Middle frontal gyrus (tissue), 1 donor: ENCODE data around the gene TRPV6.

ENCODE experiments used
- DNase-seq: peaks from one replicate; pipeline ENCODE4 v3.0.0-alpha.2; 2015; ENCODE audit warnings: low spot score; ENCODE audit errors: extremely low spot score

The TRPV6 gene

GRCh38 chr7:142883571-142884285, 1.8 kb downstream of the TRPV6 start:
- DNase-seq, result no peak

- no peak for DNase-seq
Measured at GRCh38 chr7:142883145-142883544, 2.4 kb downstream of the TRPV6 start.

- DNase-seq, result no peak
Measured at GRCh38 chr7:142882338-142882678, 3.2 kb downstream of the TRPV6 start.

- DNase-seq, result no peak
Measured at GRCh38 chr7:142881586-142882337, 3.8 kb downstream of the TRPV6 start.

GRCh38 chr7:142880876-142881505, 4.6 kb downstream of the TRPV6 start:
- no peak for DNase-seq

GRCh38 chr7:142879060-142879459, 6.5 kb downstream of the TRPV6 start:
- no peak for DNase-seq

- no peak for DNase-seq
Measured at GRCh38 chr7:142878315-142878714, 7.2 kb downstream of the TRPV6 start.

GRCh38 chr7:142876991-142877910, 8.3 kb downstream of the TRPV6 start:
- DNase-seq, result no peak

GRCh38 chr7:142876236-142876960, 9.1 kb downstream of the TRPV6 start:
- no peak for DNase-seq

- DNase-seq, result no peak
Measured at GRCh38 chr7:142875456-142875855, 10.1 kb downstream of the TRPV6 start.

GRCh38 chr7:142874837-142875236, 10.7 kb downstream of the TRPV6 start:
- no peak for DNase-seq

GRCh38 chr7:142874409-142874808, 11.1 kb downstream of the TRPV6 start:
- no peak for DNase-seq

- no peak for DNase-seq
Measured at GRCh38 chr7:142873871-142874270, 11.7 kb downstream of the TRPV6 start.

GRCh38 chr7:142873281-142873784, 12.2 kb downstream of the TRPV6 start:
- DNase-seq, result no peak

GRCh38 chr7:142872106-142872675, 13.4 kb downstream of the TRPV6 start:
- no peak for DNase-seq

GRCh38 chr7:142871260-142872105, 14.1 kb downstream of the TRPV6 start:
- DNase-seq, result no peak

- no peak for DNase-seq
Measured at GRCh38 chr7:142870566-142871259, 14.8 kb downstream of the TRPV6 start.

- DNase-seq, result no peak
Measured at GRCh38 chr7:142870147-142870559, 15.4 kb downstream of the TRPV6 start.

- no peak for DNase-seq
Measured at GRCh38 chr7:142869434-142869833, 16.1 kb downstream of the TRPV6 start.
